K562 (cell line): ENCODE data around the gene CXCR5. TPM values are rescaled to one million over a fixed set of nuclear protein-coding genes. Genes with fewer than 3 reads are reported as not detected.

ENCODE experiments used
- CHD7 ChIP-seq: fragments of 200-600 bp; sonication (generic); IDR thresholded peaks from one replicate; pipeline ENCODE4 v1.6.1; 2012; ENCODE audit warnings: mild to moderate bottlenecking, low read depth, low read length, inconsistent platforms
- FOXA3 ChIP-seq, 2 experiments: fragments of 450-650 bp in 1 of 2; sonication (generic) in 1 of 2; formaldehyde crosslinking; IDR thresholded peaks in 1 of 2; conservative IDR thresholded peaks in 1 of 2; 2 replicates each; pipeline versions ENCODE4 v1.4.0 to v1.8.0; 2020 to 2022; ENCODE audit warnings: mild to moderate bottlenecking in 2 of 2, missing genetic modification reagents in 1 of 2
- MCM5 ChIP-seq: fragments of 450-650 bp; IDR thresholded peaks from 2 replicates; pipeline ENCODE4 v1.6.1; 2016; ENCODE audit warnings: low read depth
- MCM7 ChIP-seq, 2 experiments: fragments of 450-650 bp; IDR thresholded peaks; 2 replicates each; pipeline ENCODE4 v1.6.1; 2016 to 2018
- MYBL2 ChIP-seq, 2 experiments: fragments of 450-650 bp in 1 of 2; sonication (generic) in 1 of 2; formaldehyde crosslinking in 1 of 2; IDR thresholded peaks; 2 replicates each; pipeline versions ENCODE4 v1.6.1 to v1.8.1; 2017 to 2022; ENCODE audit warnings: borderline replicate concordance in 1 of 2, inconsistent platforms in 1 of 2, low read depth in 1 of 2, mild to moderate bottlenecking in 1 of 2, missing genetic modification reagents in 1 of 2, moderate library complexity in 1 of 2
- MYC ChIP-seq, 2 experiments: fragments of 250-450 bp in 1 of 2; sonication (Bioruptor Pico) in 1 of 2; IDR thresholded peaks; 2 replicates each; pipeline versions ENCODE4 v1.5.1 to v1.6.1; 2012 to 2021; ENCODE audit warnings: low read depth in 2 of 2, borderline replicate concordance in 1 of 2, improper control_type of control experiment in 1 of 2, low read length in 1 of 2, mild to moderate bottlenecking in 1 of 2, moderate library complexity in 1 of 2
- PCBP1 ChIP-seq: fragments of 200-400 bp; formaldehyde crosslinking; IDR thresholded peaks from 2 replicates; pipeline ENCODE4 v1.6.1; 2018; ENCODE audit warnings: mild to moderate bottlenecking, low read depth, low read length; ENCODE audit not compliant: poor library complexity, severe bottlenecking
- PHF21A ChIP-seq: fragments of 450-650 bp; IDR thresholded peaks from 2 replicates; pipeline ENCODE4 v1.6.1; 2017; ENCODE audit warnings: low read depth, borderline replicate concordance
- PRMT5 ChIP-seq: sonication (generic); formaldehyde crosslinking; IDR thresholded peaks from 2 replicates; pipeline ENCODE4 v1.5.0; 2020; ENCODE audit warnings: missing genetic modification reagents
- TFAP4 ChIP-seq: sonication (generic); formaldehyde crosslinking; IDR thresholded peaks from 2 replicates; pipeline ENCODE4 v1.8.0; 2022; ENCODE audit warnings: missing genetic modification reagents, mild to moderate bottlenecking, moderate library complexity, borderline replicate concordance
- ZNF41 ChIP-seq: fragments of 250-450 bp; sonication (Bioruptor Pico); conservative IDR thresholded peaks from 2 replicates; pipeline ENCODE4 v1.4.0; 2020; ENCODE audit warnings: mild to moderate bottlenecking
- polyA plus RNA-seq, 8 experiments: library from polyadenylated mRNA; depleted of rRNA in 4 of 8; stranded (reverse) in 5 of 8; unstranded in 3 of 8; fragments of >200 nt; fragmentation: Nextera tagmentation in 2 of 8; fragmentation: Illumina TruSeq in 1 of 8; extraction: Ambion mirVana in 2 of 8; extraction: Trizol in 1 of 8; gene quantifications; 2 replicates each; pipeline versions ENCODE4 v1.2.1 to v1.2.3, GENCODE V29; 2011 to 2014; ENCODE audit warnings: inconsistent platforms in 1 of 8, missing spikeins in 1 of 8
- total RNA-seq, 7 experiments: library from RNA; depleted of rRNA in 6 of 7; stranded (reverse); fragments of >200 nt in 6 of 7; fragmentation: Illumina TruSeq in 2 of 7; extraction: Trizol in 2 of 7; gene quantifications; 2 replicates each; pipeline versions ENCODE4 v1.2.1 to v1.2.3, GENCODE V29; 2011 to 2021; ENCODE audit warnings: low replicate concordance in 1 of 7
- TF ChIP-seq, protein P1 (sequence below): fragments of 450-650 bp; conservative IDR thresholded peaks from 2 replicates; pipeline ENCODE4 v1.6.1; 2016; ENCODE audit warnings: missing genetic modification characterization, low read depth, mild to moderate bottlenecking, missing compliant biosample characterization, moderate library complexity

The CXCR5 gene
- total and polyA plus RNA-seq, 9 of the 15 experiments (the other 6 are each of a cell fraction or from before 2014, with no cell fraction given): 0.03 to 0.06 TPM; not detected in 7

DNA sequence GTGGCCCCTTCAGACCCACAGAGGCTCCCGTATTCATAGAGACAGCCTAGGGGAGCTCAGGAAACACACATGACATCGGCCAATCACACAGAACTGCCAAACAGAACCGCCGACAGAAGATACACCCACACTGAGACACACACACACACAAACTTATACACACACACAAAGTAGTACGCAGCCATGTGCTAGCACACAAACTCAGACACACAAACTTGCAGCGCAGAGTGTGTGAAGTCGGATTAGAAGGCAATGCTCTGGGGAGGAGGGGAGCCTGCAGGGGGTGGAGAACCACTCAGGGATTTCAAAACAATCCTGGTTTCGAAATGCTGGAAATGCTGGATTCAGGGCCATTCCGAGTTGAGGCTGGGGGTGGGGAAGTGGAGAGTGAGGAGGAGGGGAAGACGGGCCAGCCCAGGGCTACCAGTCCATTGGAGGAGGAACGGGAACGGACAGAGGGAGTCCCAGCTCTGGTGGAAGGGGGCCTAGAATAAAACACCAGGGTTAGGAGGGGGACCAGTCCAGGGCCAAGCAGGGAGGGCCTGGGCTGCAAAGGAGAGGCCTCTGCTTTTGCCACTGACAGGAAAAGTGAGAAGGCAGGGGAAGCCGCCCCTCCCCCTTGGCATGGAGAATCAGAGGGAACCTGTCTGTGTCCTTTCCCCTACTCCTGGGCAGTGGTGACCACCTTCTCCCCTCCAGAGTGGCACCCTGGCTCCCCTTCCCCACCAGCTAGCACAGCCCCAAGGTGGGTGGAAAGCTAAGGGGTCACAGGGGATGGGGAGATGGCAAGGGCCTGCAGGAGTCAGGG is 37.6 kb downstream of the CXCR5 start (continued):
- no peak for TF ChIP-seq MYC (IDR thresholded peaks at IDR 0.05; ENCODE audit: low read depth, low read length)
- no peak for TF ChIP-seq MYC (CRISPR knock-in tag; IDR thresholded peaks at IDR 0.05; ENCODE audit: borderline replicate concordance, low read depth)
- no peak for TF ChIP-seq FOXA3 (CRISPR knock-in tag; conservative IDR thresholded peaks at IDR 0.05 in 1 of 2, IDR thresholded peaks at IDR 0.05 in 1 of 2)
- no peak for TF ChIP-seq ZNF41 (CRISPR knock-in tag)
- no peak for TF ChIP-seq MCM5
- no peak for TF ChIP-seq TFAP4 (CRISPR knock-in tag)
- no peak for TF ChIP-seq PCBP1
- TF ChIP-seq PHF21A: no peak
- TF ChIP-seq, protein P1, sequence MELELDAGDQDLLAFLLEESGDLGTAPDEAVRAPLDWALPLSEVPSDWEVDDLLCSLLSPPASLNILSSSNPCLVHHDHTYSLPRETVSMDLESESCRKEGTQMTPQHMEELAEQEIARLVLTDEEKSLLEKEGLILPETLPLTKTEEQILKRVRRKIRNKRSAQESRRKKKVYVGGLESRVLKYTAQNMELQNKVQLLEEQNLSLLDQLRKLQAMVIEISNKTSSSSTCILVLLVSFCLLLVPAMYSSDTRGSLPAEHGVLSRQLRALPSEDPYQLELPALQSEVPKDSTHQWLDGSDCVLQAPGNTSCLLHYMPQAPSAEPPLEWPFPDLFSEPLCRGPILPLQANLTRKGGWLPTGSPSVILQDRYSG (tag): no peak
- no peak for TF ChIP-seq MCM7 (IDR thresholded peaks at IDR 0.05)
- TF ChIP-seq CHD7: no peak
- no peak for TF ChIP-seq MYBL2 (IDR thresholded peaks at IDR 0.05; ENCODE audit: low read depth)
- TF ChIP-seq MYBL2 (CRISPR knock-in tag; IDR thresholded peaks at IDR 0.05; ENCODE audit: borderline replicate concordance): no peak
- TF ChIP-seq PRMT5: no peak
